Panc1 (cell line): ENCODE results near the gene SLC38A10. TPM values are rescaled to one million over a fixed set of nuclear protein-coding genes. Genes with fewer than 3 reads are reported as not detected.

Experiments
- ATAC-seq: fragments of 200-7000 bp; cut with Tn5 transposase; 2 replicates; pipeline ENCODE4 v1.9.1; 2020; ENCODE audit warnings: mild to moderate bottlenecking, moderate library complexity
- BruUV-seq: library from RNA; stranded (reverse); fragments of 400-500 nt; replicated peaks from 2 replicates; lab custom pipeline; 2021; lab: Mats Ljungman, UMichigan
- CTCF ChIA-PET: fragments of 300-600 bp; sonication (Branson Sonifier 250); formaldehyde crosslinking; loops from one replicate; lab custom pipeline; 2022; ENCODE audit warnings: antibody characterized with exemption; lab: Charles Lee
- POLR2A ChIA-PET: fragments of 300-600 bp; sonication (Branson Sonifier 250); formaldehyde crosslinking; loops from one replicate; lab custom pipeline; 2022; ENCODE audit warnings: antibody characterized with exemption; lab: Charles Lee
- DNase-seq: peaks from one replicate; pipeline ENCODE4 v3.0.0-alpha.2; 2010; ENCODE audit warnings: low read depth, low spot score
- H3K27ac ChIP-seq: 2 replicates; pipeline ENCODE4 v1.5.1; 2011; ENCODE audit warnings: mild to moderate bottlenecking, low read length, inconsistent platforms
- H3K27me3 ChIP-seq: fragments of 200-500 bp; sonication (Bioruptor generic); 2 replicates; pipeline ENCODE4 v1.6.0; 2014; ENCODE audit warnings: low read length, inconsistent platforms; ENCODE audit not compliant: control insufficient read depth, insufficient read depth
- H3K36me3 ChIP-seq: fragments of 200-500 bp; sonication (Bioruptor generic); 2 replicates; pipeline ENCODE4 v1.5.1; 2014; ENCODE audit warnings: inconsistent platforms, mild to moderate bottlenecking, low read length, moderate library complexity; ENCODE audit not compliant: control insufficient read depth, insufficient read depth
- H3K4me1 ChIP-seq: 2 replicates; pipeline ENCODE4 v1.5.1; 2011; ENCODE audit warnings: inconsistent platforms, mild to moderate bottlenecking, low read length, moderate library complexity; ENCODE audit not compliant: control insufficient read depth, insufficient read depth
- H3K4me3 ChIP-seq, 2 experiments: 2 replicates each; pipeline ENCODE4 v1.5.1; 2011 to 2012; ENCODE audit warnings: low read depth in 2 of 2, low read length in 2 of 2, mild to moderate bottlenecking in 2 of 2, inconsistent platforms in 1 of 2, moderate library complexity in 1 of 2
- H3K9me3 ChIP-seq: fragments of 200-500 bp; sonication (Bioruptor generic); 2 replicates; pipeline ENCODE4 v1.5.1; 2014; ENCODE audit warnings: low read depth, mild to moderate bottlenecking, inconsistent platforms, low read length, moderate library complexity; ENCODE audit not compliant: control insufficient read depth, insufficient read depth
- POLR2AphosphoS5 ChIP-seq: IDR thresholded peaks from 2 replicates; pipeline ENCODE4 v1.6.1; 2012; ENCODE audit warnings: mild to moderate bottlenecking, low read depth, low read length, moderate library complexity
- SIN3A ChIP-seq: IDR thresholded peaks from 2 replicates; pipeline ENCODE4 v1.6.1; 2012; ENCODE audit warnings: low read depth, mild to moderate bottlenecking, low read length, moderate library complexity, borderline replicate concordance; ENCODE audit not compliant: insufficient read depth
- TCF7L2 ChIP-seq: IDR thresholded peaks from 2 replicates; pipeline ENCODE4 v1.6.1; 2011; ENCODE audit warnings: mild to moderate bottlenecking, low read depth, low read length, inconsistent platforms
- in situ Hi-C: cut with HindIII; loops from 2 replicates; pipeline ENCODE4 v1.10.0; 2016; ENCODE audit warnings: low sequenced_read_pairs, low pct_unique_long_range_greater_than_20kb
- intact Hi-C: fragments of 100-400 bp; cut with micrococcal nuclease; formaldehyde crosslinking; loops from one replicate; pipeline ENCODE4 v1.10.0; 2022; ENCODE audit not compliant: unreplicated experiment
- total RNA-seq: library from RNA; stranded (reverse); gene quantifications from one replicate; pipeline ENCODE4 v1.2.1, GENCODE V29; 2021; ENCODE audit not compliant: unreplicated experiment
- TF ChIP-seq, protein P1 (sequence below), 2 experiments: IDR thresholded peaks; 2 replicates each; pipeline ENCODE4 v1.6.1; 2011 to 2012; ENCODE audit warnings: low read depth in 2 of 2, control low read depth in 1 of 2, low read length in 1 of 2, mild to moderate bottlenecking in 1 of 2, moderate library complexity in 1 of 2; ENCODE audit not compliant: insufficient read depth in 1 of 2
- TF ChIP-seq, protein P2 (sequence below): fragments of 450-650 bp; IDR thresholded peaks from 2 replicates; pipeline ENCODE4 v1.5.1; 2017; ENCODE audit warnings: mild to moderate bottlenecking

SLC38A10 gene
- total RNA-seq, 1 experiment from 2014 or later: 188 TPM

DNA sequence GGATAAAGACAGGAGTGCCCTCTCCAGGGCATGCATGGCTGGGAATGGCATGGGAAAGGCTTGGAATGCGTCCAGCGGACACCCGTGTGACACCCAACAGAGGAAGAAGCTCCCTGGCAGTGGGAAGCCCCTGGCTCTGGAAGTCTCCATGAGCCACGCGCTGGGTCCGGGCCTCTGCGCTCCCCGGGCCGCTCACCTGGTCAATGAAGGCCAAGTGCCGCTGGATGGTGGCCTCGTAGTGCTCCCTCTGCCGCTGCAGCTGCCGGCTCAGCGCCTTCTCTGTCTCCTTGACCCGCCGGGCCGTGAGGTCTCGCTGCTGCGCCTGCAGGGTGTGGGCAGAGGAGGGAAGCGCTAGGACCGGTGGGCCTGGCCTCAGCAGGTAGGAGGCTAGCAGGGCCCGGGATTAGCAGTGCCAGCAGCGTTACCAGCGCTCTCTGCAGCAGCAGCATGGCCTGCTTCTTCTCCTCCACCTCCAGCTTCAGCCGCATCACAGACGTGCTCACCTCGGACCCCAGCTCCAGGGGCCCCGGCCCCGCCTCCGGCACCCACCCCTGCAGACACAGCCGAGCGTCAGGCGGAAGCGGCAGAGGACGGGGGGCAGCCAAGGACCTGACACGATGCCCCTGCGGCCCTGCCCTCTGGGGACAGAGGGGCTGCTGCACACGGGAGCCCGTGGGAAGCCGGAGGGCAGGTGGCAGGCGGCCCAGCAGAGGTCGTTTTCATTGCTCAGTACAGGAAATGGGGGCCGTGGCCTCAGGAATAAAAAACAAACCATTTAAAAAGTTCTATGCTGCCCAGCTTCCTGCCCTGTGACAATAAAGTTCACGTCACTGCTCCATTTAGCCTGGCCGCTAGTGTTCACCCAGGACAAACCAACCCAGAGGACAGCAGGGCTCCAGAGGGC is 98.3 kb downstream of the SLC38A10 start:
- no TSS peak for BruUV-seq
- POLR2A ChIA-PET: no interaction called here
- H3K4me3 ChIP-seq: no peak overlapping the region
- H3K27me3 ChIP-seq: no peaks in the 10 kb centered on the region
- DNase-seq: no peak
- H3K27ac ChIP-seq: no peak overlapping the region
- TF ChIP-seq POLR2AphosphoS5: no peak
- TF ChIP-seq, protein P1, sequence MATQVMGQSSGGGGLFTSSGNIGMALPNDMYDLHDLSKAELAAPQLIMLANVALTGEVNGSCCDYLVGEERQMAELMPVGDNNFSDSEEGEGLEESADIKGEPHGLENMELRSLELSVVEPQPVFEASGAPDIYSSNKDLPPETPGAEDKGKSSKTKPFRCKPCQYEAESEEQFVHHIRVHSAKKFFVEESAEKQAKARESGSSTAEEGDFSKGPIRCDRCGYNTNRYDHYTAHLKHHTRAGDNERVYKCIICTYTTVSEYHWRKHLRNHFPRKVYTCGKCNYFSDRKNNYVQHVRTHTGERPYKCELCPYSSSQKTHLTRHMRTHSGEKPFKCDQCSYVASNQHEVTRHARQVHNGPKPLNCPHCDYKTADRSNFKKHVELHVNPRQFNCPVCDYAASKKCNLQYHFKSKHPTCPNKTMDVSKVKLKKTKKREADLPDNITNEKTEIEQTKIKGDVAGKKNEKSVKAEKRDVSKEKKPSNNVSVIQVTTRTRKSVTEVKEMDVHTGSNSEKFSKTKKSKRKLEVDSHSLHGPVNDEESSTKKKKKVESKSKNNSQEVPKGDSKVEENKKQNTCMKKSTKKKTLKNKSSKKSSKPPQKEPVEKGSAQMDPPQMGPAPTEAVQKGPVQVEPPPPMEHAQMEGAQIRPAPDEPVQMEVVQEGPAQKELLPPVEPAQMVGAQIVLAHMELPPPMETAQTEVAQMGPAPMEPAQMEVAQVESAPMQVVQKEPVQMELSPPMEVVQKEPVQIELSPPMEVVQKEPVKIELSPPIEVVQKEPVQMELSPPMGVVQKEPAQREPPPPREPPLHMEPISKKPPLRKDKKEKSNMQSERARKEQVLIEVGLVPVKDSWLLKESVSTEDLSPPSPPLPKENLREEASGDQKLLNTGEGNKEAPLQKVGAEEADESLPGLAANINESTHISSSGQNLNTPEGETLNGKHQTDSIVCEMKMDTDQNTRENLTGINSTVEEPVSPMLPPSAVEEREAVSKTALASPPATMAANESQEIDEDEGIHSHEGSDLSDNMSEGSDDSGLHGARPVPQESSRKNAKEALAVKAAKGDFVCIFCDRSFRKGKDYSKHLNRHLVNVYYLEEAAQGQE (IDR thresholded peaks at IDR 0.05; ENCODE audit: insufficient read depth in 1 of 2, low read depth in 2 of 2, low read length in 1 of 2): no peak
- no peaks in the 10 kb centered on the region for H3K36me3 ChIP-seq
- in situ Hi-C loops: no loop called here
- CTCF ChIA-PET: no interaction called here
- no peaks in the 10 kb centered on the region for H3K4me1 ChIP-seq
- H3K9me3 ChIP-seq: no peaks in the 10 kb centered on the region
- intact Hi-C loops: no loop called here
- ATAC-seq: no peak

DNA sequence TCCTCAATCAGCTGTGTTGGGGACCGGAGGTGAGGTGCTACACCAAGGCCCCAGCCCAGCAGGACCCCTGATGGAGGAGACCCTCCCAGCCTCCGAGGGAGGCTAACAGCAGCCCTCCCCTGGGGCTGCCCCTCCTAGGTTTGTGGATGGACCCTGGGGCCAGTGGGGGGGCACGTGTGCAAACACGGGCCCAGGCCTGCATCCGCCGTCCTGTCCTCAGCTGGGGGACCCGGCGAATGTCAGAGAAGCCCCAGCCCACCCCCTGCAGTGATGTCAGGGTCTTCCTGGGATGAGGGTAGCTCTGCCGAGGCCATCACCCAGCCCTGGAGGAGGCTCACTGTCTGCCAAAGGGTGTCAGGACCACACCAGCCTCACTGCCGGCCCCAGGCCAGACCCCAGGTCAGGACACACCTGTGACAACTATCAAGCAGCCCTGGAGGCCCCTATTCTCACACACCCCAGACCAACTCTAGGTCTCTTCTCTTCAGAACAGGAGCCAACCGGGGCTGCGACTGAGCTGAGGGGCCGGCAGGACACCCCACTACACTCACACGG is 99.1 kb downstream of the SLC38A10 start:
- Histone ChIP-seq H3K4me1 (no peaks in the 10 kb centered on the region), H3K27me3 (no peaks in the 10 kb centered on the region), H3K36me3 (no peaks in the 10 kb centered on the region), H3K27ac (no peak overlapping the region), H3K9me3 (no peaks in the 10 kb centered on the region), H3K4me3 (no peak overlapping the region)
- no TSS peak for BruUV-seq
- DNase-seq: no peak
- TF ChIP-seq, protein P1 (IDR thresholded peaks at IDR 0.05; ENCODE audit: insufficient read depth in 1 of 2, low read depth in 2 of 2, low read length in 1 of 2): no peak
- TF ChIP-seq SIN3A (no peak), POLR2AphosphoS5 (no peak), TCF7L2 (no peak)
- TF ChIP-seq, protein P2, sequence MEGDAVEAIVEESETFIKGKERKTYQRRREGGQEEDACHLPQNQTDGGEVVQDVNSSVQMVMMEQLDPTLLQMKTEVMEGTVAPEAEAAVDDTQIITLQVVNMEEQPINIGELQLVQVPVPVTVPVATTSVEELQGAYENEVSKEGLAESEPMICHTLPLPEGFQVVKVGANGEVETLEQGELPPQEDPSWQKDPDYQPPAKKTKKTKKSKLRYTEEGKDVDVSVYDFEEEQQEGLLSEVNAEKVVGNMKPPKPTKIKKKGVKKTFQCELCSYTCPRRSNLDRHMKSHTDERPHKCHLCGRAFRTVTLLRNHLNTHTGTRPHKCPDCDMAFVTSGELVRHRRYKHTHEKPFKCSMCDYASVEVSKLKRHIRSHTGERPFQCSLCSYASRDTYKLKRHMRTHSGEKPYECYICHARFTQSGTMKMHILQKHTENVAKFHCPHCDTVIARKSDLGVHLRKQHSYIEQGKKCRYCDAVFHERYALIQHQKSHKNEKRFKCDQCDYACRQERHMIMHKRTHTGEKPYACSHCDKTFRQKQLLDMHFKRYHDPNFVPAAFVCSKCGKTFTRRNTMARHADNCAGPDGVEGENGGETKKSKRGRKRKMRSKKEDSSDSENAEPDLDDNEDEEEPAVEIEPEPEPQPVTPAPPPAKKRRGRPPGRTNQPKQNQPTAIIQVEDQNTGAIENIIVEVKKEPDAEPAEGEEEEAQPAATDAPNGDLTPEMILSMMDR: no peak
- in situ Hi-C loops: no loop called here
- POLR2A ChIA-PET: no interaction called here
- no peak for ATAC-seq
- intact Hi-C loops: no loop called here
- CTCF ChIA-PET: no interaction called here

Other genes starting within 250 kb of the SLC38A10 start
- not detected for gene PVALEF, start 129.8 kb downstream of the SLC38A10 start, total RNA-seq
- gene AATK, start 129.1 kb downstream of the SLC38A10 start, total RNA-seq: 3.7 TPM
- gene CEP131, start 72.3 kb downstream of the SLC38A10 start, total RNA-seq: 26.0 TPM
- 44.9 TPM for gene TEPSIN, start 56.3 kb downstream of the SLC38A10 start, total RNA-seq
- gene NDUFAF8, start 56.0 kb downstream of the SLC38A10 start, total RNA-seq: 75.8 TPM
- gene BAHCC1, start 100.2 kb upstream of the SLC38A10 start, total RNA-seq: 77.4 TPM
- 4,502 TPM for gene ACTG1, start 217.5 kb upstream of the SLC38A10 start, total RNA-seq
- gene FSCN2, start 233.1 kb upstream of the SLC38A10 start, total RNA-seq: 1.2 TPM